HG02798 (cell line): ENCODE data around the gene PGM2L1.

Experiments
- ATAC-seq: cut with Tn5 transposase; IDR thresholded peaks from one replicate; pipeline ENCODE4 v1.9.1; 2021; ENCODE audit warnings: mild to moderate bottlenecking; ENCODE audit not compliant: unreplicated experiment, poor library complexity

Gene PGM2L1

GRCh38 chr11:74310857-74311256 lies 87.4 kb downstream of the PGM2L1 start:
- no peak for ATAC-seq

GRCh38 chr11:74307434-74307833 lies 90.8 kb downstream of the PGM2L1 start:
- no peak for ATAC-seq

GRCh38 chr11:74306435-74307175 lies 91.6 kb downstream of the PGM2L1 start:
- ATAC-seq, result no peak

DNA sequence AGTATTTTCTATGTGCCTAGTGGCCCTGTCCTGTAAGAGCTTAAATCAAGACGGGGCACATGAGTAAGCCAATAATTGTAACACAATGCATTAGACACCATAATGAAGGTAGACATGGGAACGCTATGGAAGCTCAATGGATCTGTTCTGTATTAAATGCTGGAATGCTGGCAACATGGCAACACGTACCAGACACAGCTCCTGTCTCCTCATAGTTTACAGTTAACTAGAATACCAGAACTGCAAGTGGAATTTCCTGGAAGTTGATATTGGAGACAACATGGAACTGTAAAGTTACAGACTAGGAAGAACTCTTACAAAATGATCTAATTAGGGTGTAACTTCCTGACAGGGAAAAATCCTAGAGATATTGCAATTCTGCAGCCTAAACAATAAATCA lies 99.2 kb downstream of the PGM2L1 start:
- no peak for ATAC-seq

- no peak for ATAC-seq
Measured at GRCh38 chr11:74297484-74297883, 100.7 kb downstream of the PGM2L1 start.

- no peak for ATAC-seq
Measured at GRCh38 chr11:74288911-74289310, 109.3 kb downstream of the PGM2L1 start.

GRCh38 chr11:74288161-74288560 lies 110.1 kb downstream of the PGM2L1 start:
- ATAC-seq, result no peak

DNA sequence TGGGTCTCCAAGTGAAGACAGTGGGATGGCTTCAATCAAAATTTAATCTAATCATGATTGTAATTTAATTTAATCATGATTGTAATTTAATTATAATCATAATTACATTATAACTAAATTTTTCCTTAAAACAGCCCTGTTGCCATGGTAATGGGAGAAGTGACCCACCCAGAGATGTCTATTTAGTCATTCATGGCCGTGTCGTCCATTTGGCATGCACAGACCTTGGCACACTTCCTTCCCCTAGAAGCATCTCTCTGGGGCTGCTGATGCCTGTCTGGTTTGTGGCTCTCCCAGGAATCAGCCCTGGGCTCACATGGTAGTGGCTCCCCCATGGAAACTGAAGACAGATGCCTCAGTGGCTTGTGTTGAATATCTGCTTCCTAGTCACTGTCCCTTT lies 113.8 kb downstream of the PGM2L1 start:
- no peak for ATAC-seq

GRCh38 chr11:74283580-74284180 lies 114.6 kb downstream of the PGM2L1 start:
- no peak for ATAC-seq

DNA sequence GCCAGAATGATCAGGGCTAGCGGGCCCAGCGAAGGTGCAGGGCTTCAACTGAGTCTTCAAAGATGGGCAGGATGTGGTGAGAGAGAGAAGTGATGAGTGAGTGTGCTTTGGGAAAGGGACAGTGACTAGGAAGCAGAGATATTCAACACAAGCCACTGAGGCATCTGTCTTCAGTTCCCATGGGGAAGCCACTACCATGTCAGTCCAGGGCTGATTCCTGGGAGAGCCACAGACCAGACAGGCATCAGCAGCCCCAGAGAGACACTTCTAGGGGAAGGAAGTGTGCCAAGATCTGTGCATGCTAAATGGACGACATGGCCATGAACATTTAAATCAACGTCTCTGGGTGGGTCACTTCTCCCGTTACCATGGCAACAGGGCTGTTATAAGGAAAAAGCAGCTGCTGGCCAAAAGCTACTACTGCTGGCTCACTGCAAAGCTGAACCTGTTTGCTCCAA lies 115.3 kb downstream of the PGM2L1 start:
- no peak for ATAC-seq

GRCh38 chr11:74282421-74282820 lies 115.8 kb downstream of the PGM2L1 start:
- no peak for ATAC-seq

DNA sequence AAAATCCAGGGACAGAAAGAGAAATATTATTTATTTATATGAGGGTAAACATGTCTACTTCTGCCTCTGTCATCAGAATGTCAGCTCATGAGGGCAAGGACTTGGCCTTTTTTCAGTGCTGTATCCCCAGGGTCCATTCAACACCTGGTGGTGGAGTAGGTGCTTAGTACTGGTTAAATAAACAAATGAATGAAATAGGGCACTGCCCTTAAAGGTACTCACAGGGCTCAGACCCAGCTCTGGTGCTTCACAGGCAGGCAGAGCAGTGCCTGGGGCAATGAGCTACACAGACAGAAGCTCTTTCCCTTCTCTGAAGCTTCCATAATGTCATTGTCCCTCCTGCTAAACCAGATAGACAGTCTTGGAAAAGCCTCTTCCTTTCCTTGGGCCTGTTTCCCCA lies 117.7 kb downstream of the PGM2L1 start:
- no peak for ATAC-seq
